SK-N-SH treated with all-trans-retinoic acid at 6 μM for 48 hours (cell line): ENCODE measurements around the gene LHFPL6.

ENCODE experiments used
- ATAC-seq: fragments of 200-7000 bp; cut with Tn5 transposase; 3 replicates; pipeline ENCODE4 v1.9.1; 2020; ENCODE audit warnings: mild to moderate bottlenecking, moderate library complexity
- ARNTL ChIP-seq: fragments of 450-650 bp; formaldehyde crosslinking; IDR thresholded peaks from 2 replicates; pipeline ENCODE4 v1.5.0; 2020; ENCODE audit warnings: low read depth, mild to moderate bottlenecking, moderate library complexity, borderline replicate concordance
- BACH2 ChIP-seq: fragments of 250-450 bp; sonication (Bioruptor Pico); IDR thresholded peaks from 2 replicates; pipeline ENCODE4 v1.9.0; 2021; ENCODE audit warnings: mild to moderate bottlenecking, borderline replicate concordance
- CREB5 ChIP-seq: fragments of 250-450 bp; sonication (Bioruptor Pico); IDR thresholded peaks from 2 replicates; pipeline ENCODE4 v1.5.1; 2020; ENCODE audit warnings: low read depth, mild to moderate bottlenecking, moderate library complexity
- CSDC2 ChIP-seq: fragments of 250-450 bp; sonication (Bioruptor Pico); IDR thresholded peaks from 2 replicates; pipeline ENCODE4 v1.5.0; 2020; ENCODE audit warnings: mild to moderate bottlenecking, moderate library complexity
- CSRNP3 ChIP-seq: fragments of 250-450 bp; sonication (Bioruptor Pico); IDR thresholded peaks from 2 replicates; pipeline ENCODE4 v1.5.1; 2021; ENCODE audit warnings: mild to moderate bottlenecking, moderate library complexity
- ESRRG ChIP-seq: fragments of 250-450 bp; sonication (Bioruptor Pico); IDR thresholded peaks from 2 replicates; pipeline ENCODE4 v1.6.1; 2021; ENCODE audit warnings: mild to moderate bottlenecking
- GLIS3 ChIP-seq: fragments of 250-450 bp; sonication (Bioruptor Pico); IDR thresholded peaks from 2 replicates; pipeline ENCODE4 v1.5.0; 2020; ENCODE audit warnings: mild to moderate bottlenecking, moderate library complexity
- ISL1 ChIP-seq: fragments of 250-450 bp; sonication (Bioruptor Pico); IDR thresholded peaks from 2 replicates; pipeline ENCODE4 v2.1.2; 2022; ENCODE audit warnings: mild to moderate bottlenecking, moderate library complexity
- OSR1 ChIP-seq: fragments of 250-450 bp; sonication (Bioruptor Pico); IDR thresholded peaks from 2 replicates; pipeline ENCODE4 v1.8.0; 2022; ENCODE audit warnings: moderate library complexity, mild to moderate bottlenecking, inconsistent platforms
- PATZ1 ChIP-seq: fragments of 250-450 bp; sonication (Bioruptor Pico); IDR thresholded peaks from 2 replicates; pipeline ENCODE4 v1.8.0; 2020; ENCODE audit warnings: mild to moderate bottlenecking, moderate library complexity, borderline replicate concordance
- POU6F1 ChIP-seq: fragments of 250-450 bp; sonication (Bioruptor Pico); IDR thresholded peaks from 2 replicates; pipeline ENCODE4 v1.8.0; 2021; ENCODE audit warnings: low read depth, mild to moderate bottlenecking, moderate library complexity, borderline replicate concordance
- PPARA ChIP-seq: fragments of 250-450 bp; sonication (Bioruptor Pico); IDR thresholded peaks from 2 replicates; pipeline ENCODE4 v1.5.0; 2020; ENCODE audit warnings: mild to moderate bottlenecking, borderline replicate concordance
- RARB ChIP-seq: fragments of 250-450 bp; sonication (Bioruptor Pico); IDR thresholded peaks from 2 replicates; pipeline ENCODE4 v1.8.0; 2021; ENCODE audit warnings: mild to moderate bottlenecking, moderate library complexity
- SNAI2 ChIP-seq: fragments of 250-450 bp; sonication (Bioruptor Pico); IDR thresholded peaks from 2 replicates; pipeline ENCODE4 v1.5.0; 2020; ENCODE audit warnings: mild to moderate bottlenecking, moderate library complexity
- TCF4 ChIP-seq: fragments of 250-450 bp; sonication (Bioruptor Pico); IDR thresholded peaks from 2 replicates; pipeline ENCODE4 v1.8.0; 2021; ENCODE audit warnings: mild to moderate bottlenecking, moderate library complexity, borderline replicate concordance
- TSHZ2 ChIP-seq: fragments of 250-450 bp; sonication (Bioruptor Pico); IDR thresholded peaks from 2 replicates; pipeline ENCODE4 v1.5.0; 2020; ENCODE audit warnings: mild to moderate bottlenecking, moderate library complexity
- ZC3H10 ChIP-seq: fragments of 250-450 bp; sonication (Bioruptor Pico); IDR thresholded peaks from 2 replicates; pipeline ENCODE4 v1.5.1; 2021; ENCODE audit warnings: mild to moderate bottlenecking, moderate library complexity
- ZFP3 ChIP-seq: fragments of 250-450 bp; sonication (Bioruptor Pico); IDR thresholded peaks from 2 replicates; pipeline ENCODE4 v1.5.0; 2020; ENCODE audit warnings: mild to moderate bottlenecking, moderate library complexity
- ZFP30 ChIP-seq: fragments of 450-650 bp; formaldehyde crosslinking; IDR thresholded peaks from 2 replicates; pipeline ENCODE4 v1.5.0; 2022; ENCODE audit warnings: mild to moderate bottlenecking, moderate library complexity
- ZNF565 ChIP-seq: fragments of 450-650 bp; formaldehyde crosslinking; conservative IDR thresholded peaks from 2 replicates; pipeline ENCODE4 v1.5.0; 2020; ENCODE audit warnings: low read depth, mild to moderate bottlenecking, moderate library complexity
- ZNF70 ChIP-seq: fragments of 450-650 bp; formaldehyde crosslinking; IDR thresholded peaks from 2 replicates; pipeline ENCODE4 v1.5.0; 2020; ENCODE audit warnings: mild to moderate bottlenecking, moderate library complexity

The LHFPL6 gene

GRCh38 chr13:39451301-39451700, 151.7 kb downstream of the LHFPL6 start:
- ATAC-seq = no peak
- TF ChIP-seq ZFP3 (CRISPR knock-in tag) (no peak), RARB (CRISPR knock-in tag) (no peak), ZFP30 (no peak), CSRNP3 (CRISPR knock-in tag) (no peak), CSDC2 (CRISPR knock-in tag) (no peak)

- TF ChIP-seq ARNTL (no peak), ISL1 (CRISPR knock-in tag) (no peak), ESRRG (no peak), TCF4 (CRISPR knock-in tag) (no peak), SNAI2 (no peak), ZFP30 (no peak), ZC3H10 (CRISPR knock-in tag) (no peak), PPARA (CRISPR knock-in tag) (no peak), ZFP3 (CRISPR knock-in tag) (no peak), ZNF565 (CRISPR knock-in tag) (no peak), OSR1 (CRISPR knock-in tag) (no peak), CSRNP3 (CRISPR knock-in tag) (no peak), BACH2 (CRISPR knock-in tag) (no peak), POU6F1 (CRISPR knock-in tag) (no peak), GLIS3 (no peak), PATZ1 (CRISPR knock-in tag) (no peak), CREB5 (CRISPR knock-in tag) (no peak), ZNF70 (CRISPR knock-in tag) (no peak), TSHZ2 (CRISPR knock-in tag) (no peak), CSDC2 (CRISPR knock-in tag) (no peak)
- ATAC-seq = no peak
Measured at GRCh38 chr13:39450176-39450575, 152.8 kb downstream of the LHFPL6 start.

- ATAC-seq = no peak
- TF ChIP-seq PATZ1 (CRISPR knock-in tag) = no peak
- no peak for TF ChIP-seq ESRRG
- no peak for TF ChIP-seq ZNF70 (CRISPR knock-in tag)
- TF ChIP-seq ZFP30 = no peak
- no peak for TF ChIP-seq ISL1 (CRISPR knock-in tag)
- TF ChIP-seq RARB (CRISPR knock-in tag) = no peak
- no peak for TF ChIP-seq CSDC2 (CRISPR knock-in tag)
- no peak for TF ChIP-seq CREB5 (CRISPR knock-in tag)
- TF ChIP-seq PPARA (CRISPR knock-in tag) = no peak
- no peak for TF ChIP-seq POU6F1 (CRISPR knock-in tag)
Measured at GRCh38 chr13:39448834-39449233, 154.2 kb downstream of the LHFPL6 start.
